Measurements from ENCODE around the gene LRP1B.

The LRP1B gene

GRCh38 chr2:140643761-140644187 lies 1487.0 kb downstream of the LRP1B start:
- DNase-seq: no peak

GRCh38 chr2:140641163-140641562 lies 1489.7 kb downstream of the LRP1B start:
- no peak for DNase-seq

GRCh38 chr2:140639628-140640027 lies 1491.2 kb downstream of the LRP1B start:
- no peak for DNase-seq

GRCh38 chr2:140630557-140630956 lies 1500.3 kb downstream of the LRP1B start:
- DNase-seq: no peak

- no peak for DNase-seq
These were observed 1502.9 kb downstream of the LRP1B start for GRCh38 chr2:140627885-140628284.

GRCh38 chr2:140627136-140627535 lies 1503.7 kb downstream of the LRP1B start:
- no peak for DNase-seq

GRCh38 chr2:140624200-140624599 lies 1506.6 kb downstream of the LRP1B start:
- no peak for DNase-seq

- no peak for DNase-seq
These were observed 1509.0 kb downstream of the LRP1B start for GRCh38 chr2:140621583-140622362.

- DNase-seq: no peak
These were observed 1526.0 kb downstream of the LRP1B start for GRCh38 chr2:140604788-140605187.

- DNase-seq: no peak
These were observed 1526.7 kb downstream of the LRP1B start for GRCh38 chr2:140604096-140604495.

GRCh38 chr2:140603416-140603815 lies 1527.4 kb downstream of the LRP1B start:
- DNase-seq: no peak

GRCh38 chr2:140601801-140602200 lies 1529.0 kb downstream of the LRP1B start:
- DNase-seq: no peak

GRCh38 chr2:140601342-140601741 lies 1529.5 kb downstream of the LRP1B start:
- no peak for DNase-seq

GRCh38 chr2:140600116-140600515 lies 1530.7 kb downstream of the LRP1B start:
- no peak for DNase-seq

GRCh38 chr2:140597836-140598235 lies 1533.0 kb downstream of the LRP1B start:
- DNase-seq: no peak

- no peak for DNase-seq
These were observed 1533.6 kb downstream of the LRP1B start for GRCh38 chr2:140597205-140597604.

GRCh38 chr2:140596447-140596846 lies 1534.4 kb downstream of the LRP1B start:
- no peak for DNase-seq

- no peak for DNase-seq
These were observed 1535.7 kb downstream of the LRP1B start for GRCh38 chr2:140595107-140595506.

- no peak for DNase-seq
These were observed 1537.7 kb downstream of the LRP1B start for GRCh38 chr2:140593132-140593531.

GRCh38 chr2:140589696-140590095 lies 1541.1 kb downstream of the LRP1B start:
- DNase-seq: no peak

- no peak for DNase-seq
These were observed 1541.5 kb downstream of the LRP1B start for GRCh38 chr2:140589273-140589672.

- DNase-seq: no peak
These were observed 1544.4 kb downstream of the LRP1B start for GRCh38 chr2:140586379-140586778.

- DNase-seq: no peak
These were observed 1545.8 kb downstream of the LRP1B start for GRCh38 chr2:140585016-140585415.

- no peak for DNase-seq
These were observed 1546.3 kb downstream of the LRP1B start for GRCh38 chr2:140584471-140584870.

GRCh38 chr2:140580532-140581151 lies 1550.2 kb downstream of the LRP1B start:
- no peak for DNase-seq

All from stimulated activated naive CD4-positive, alpha-beta T cell (primary cell).